Mesothelial cell of epicardium (in vitro differentiated cells): ENCODE data around the gene DRC1. TPM values are rescaled to one million over a fixed set of nuclear protein-coding genes. Genes with fewer than 3 reads are reported as not detected.
"Not testable (repeated sequence)": the region's sequence is repeated elsewhere in the genome, so short reads cannot be mapped to it uniquely, and the experiment has no call there.

Experiments used
- DNase-seq, 2 experiments: peaks; one replicate each; pipeline ENCODE4 v3.0.0; 2021; ENCODE audit warnings: low spot score in 2 of 2; ENCODE audit not compliant: unreplicated experiment in 2 of 2
- H3K27ac Mint-ChIP-seq: 2 replicates; pipeline ENCODE4 v1.8.0; 2021; ENCODE audit warnings: mixed read lengths
- H3K27me3 Mint-ChIP-seq: 2 replicates; pipeline ENCODE4 v1.8.0; 2021; ENCODE audit warnings: low read depth, mixed read lengths
- H3K36me3 Mint-ChIP-seq: 2 replicates; pipeline ENCODE4 v1.8.0; 2021; ENCODE audit warnings: mixed read lengths
- H3K4me1 Mint-ChIP-seq: 2 replicates; pipeline ENCODE4 v1.8.0; 2021; ENCODE audit warnings: mixed read lengths
- H3K4me3 Mint-ChIP-seq: 2 replicates; pipeline ENCODE4 v1.8.0; 2021; ENCODE audit warnings: mild to moderate bottlenecking, moderate library complexity, mixed read lengths
- H3K9me3 Mint-ChIP-seq: 2 replicates; pipeline ENCODE4 v1.8.0; 2021; ENCODE audit warnings: mixed read lengths
- total RNA-seq: library from RNA; stranded (reverse); gene quantifications from 3 replicates; pipeline ENCODE4 v1.2.1, GENCODE V29; 2021
- TF ChIP-seq, protein P1 (sequence below): fragments of 200-600 bp; sonication (generic); IDR thresholded peaks from one replicate; pipeline ENCODE4 v1.5.0; 2021; ENCODE audit warnings: antibody characterized with exemption; ENCODE audit not compliant: unreplicated experiment

Gene DRC1
- total RNA-seq, 1 donor from 2014 or later, result 0.22 TPM

DNA sequence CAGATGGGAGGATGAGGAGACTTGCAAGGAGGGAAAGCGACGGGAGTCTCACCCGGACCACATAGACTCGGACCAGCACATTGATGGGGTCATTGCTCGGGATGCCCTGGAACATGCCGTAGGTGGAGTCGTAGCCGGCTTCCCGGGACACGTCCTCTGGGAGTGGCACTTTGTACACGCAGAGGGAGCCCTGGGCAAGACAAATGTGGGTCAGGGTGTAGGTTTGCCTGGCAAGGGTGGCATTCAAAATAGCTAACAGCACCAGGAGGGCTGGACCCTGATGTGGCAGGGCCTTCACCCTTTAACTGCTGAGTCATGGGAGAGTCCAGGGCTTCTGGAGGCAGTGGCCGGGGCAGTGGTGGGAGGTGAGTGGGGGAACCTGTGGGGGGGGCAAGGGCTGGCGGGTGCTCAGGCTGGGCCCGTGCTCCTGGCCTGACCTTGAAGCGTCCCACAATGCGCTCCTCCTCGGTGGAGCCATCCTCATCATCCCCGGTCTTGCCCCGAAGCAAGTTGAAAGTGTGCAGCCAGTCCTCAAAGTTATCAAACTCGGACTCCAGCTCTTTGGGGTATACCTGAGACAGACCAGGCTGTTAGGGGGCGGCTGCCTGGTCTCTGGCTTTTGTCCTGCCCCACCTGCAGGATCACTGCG lies 65.1 kb downstream of the DRC1 start:
- peaks cover 8% of the 10 kb centered on the region for H3K9me3 Mint-ChIP-seq
- H3K36me3 Mint-ChIP-seq, result no peaks in the 10 kb centered on the region
- peaks cover 4% of the 10 kb centered on the region for H3K4me1 Mint-ChIP-seq
- H3K4me3 Mint-ChIP-seq, result no peak overlapping the region
- no peaks in the 10 kb centered on the region for H3K27me3 Mint-ChIP-seq
- DNase-seq, result no peak
- TF ChIP-seq, protein P1, sequence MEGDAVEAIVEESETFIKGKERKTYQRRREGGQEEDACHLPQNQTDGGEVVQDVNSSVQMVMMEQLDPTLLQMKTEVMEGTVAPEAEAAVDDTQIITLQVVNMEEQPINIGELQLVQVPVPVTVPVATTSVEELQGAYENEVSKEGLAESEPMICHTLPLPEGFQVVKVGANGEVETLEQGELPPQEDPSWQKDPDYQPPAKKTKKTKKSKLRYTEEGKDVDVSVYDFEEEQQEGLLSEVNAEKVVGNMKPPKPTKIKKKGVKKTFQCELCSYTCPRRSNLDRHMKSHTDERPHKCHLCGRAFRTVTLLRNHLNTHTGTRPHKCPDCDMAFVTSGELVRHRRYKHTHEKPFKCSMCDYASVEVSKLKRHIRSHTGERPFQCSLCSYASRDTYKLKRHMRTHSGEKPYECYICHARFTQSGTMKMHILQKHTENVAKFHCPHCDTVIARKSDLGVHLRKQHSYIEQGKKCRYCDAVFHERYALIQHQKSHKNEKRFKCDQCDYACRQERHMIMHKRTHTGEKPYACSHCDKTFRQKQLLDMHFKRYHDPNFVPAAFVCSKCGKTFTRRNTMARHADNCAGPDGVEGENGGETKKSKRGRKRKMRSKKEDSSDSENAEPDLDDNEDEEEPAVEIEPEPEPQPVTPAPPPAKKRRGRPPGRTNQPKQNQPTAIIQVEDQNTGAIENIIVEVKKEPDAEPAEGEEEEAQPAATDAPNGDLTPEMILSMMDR, result no peak
- no peak overlapping the region for H3K27ac Mint-ChIP-seq

DNA sequence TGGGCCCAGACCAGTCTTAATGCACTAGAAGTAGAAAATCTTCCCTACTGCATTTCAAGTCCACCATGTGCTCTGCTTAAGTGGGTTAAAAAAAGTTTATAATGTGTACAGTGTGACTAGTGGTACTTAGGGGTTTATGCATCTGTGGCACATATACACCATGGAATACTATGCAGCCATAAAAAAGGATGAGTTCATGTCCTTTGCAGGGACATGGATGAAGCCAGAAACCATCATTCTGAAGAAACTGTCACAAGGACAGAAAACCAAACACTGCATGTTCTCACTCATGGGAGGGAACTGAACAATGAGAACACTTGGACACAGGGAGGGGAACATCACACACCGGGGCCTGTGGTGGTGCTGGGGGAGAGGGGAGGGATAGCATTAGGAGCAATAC lies 66.8 kb downstream of the DRC1 start:
- H3K27ac Mint-ChIP-seq, H3K9me3 Mint-ChIP-seq, DNase-seq, H3K4me1 Mint-ChIP-seq, H3K36me3 Mint-ChIP-seq, H3K27me3 Mint-ChIP-seq, H3K4me3 Mint-ChIP-seq: not testable (repeated sequence)

DNA sequence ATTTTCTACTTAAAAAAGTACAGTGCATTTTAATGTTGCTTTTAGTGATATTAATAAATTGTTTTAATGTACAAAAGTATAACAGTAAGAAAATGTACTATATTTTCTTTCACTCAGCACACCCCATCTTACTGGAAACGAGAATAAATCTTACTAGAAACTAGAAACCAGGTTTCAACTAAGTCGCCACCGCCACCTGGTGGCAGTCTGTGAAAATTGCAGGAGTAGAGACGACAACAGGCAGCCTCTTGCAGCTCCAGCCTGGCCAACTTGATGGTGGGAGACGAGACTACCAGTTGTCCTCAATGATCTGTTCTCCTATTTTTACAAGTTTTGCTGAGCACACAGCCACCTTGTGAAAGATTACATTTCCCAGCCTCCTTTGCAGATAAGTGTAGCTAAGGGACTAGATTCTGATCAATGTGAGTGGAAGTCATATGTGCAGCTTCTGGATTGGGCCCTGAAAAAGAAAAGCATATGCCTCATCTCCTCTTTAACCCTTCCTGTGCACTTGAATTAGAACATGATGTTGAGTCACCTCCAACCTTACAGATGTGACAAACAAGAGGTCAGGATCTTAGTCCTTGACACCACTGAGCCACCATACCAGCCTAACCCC lies 67.5 kb downstream of the DRC1 start:
- DNase-seq, result no peak
- TF ChIP-seq, protein P1, result peak; percentile 85
- Mint-ChIP-seq H3K4me3 (no peak overlapping the region), H3K9me3 (peaks cover 8% of the 10 kb centered on the region), H3K4me1 (no peaks in the 10 kb centered on the region), H3K27ac (no peak overlapping the region), H3K27me3 (no peaks in the 10 kb centered on the region), H3K36me3 (no peaks in the 10 kb centered on the region)

DNA sequence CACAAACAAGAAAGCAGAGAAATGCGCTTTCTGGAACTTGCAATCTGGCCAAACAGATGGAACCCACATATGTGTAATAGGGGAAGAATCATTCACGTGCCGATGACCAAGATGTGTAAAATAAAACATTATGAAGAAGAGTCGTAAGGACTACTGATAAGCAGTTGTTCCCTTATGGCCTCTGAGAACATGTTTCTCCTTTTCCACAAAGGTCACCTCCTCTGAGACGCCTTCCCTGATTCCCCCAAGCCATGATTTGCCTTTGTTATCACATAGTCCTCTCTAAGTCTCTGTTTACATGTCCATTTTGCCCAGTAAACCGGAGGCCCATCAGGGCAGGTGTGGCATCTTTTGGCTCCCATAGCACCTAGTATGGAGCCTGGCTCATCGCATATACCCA lies 68.2 kb downstream of the DRC1 start:
- Mint-ChIP-seq H3K27me3 (no peaks in the 10 kb centered on the region), H3K27ac (no peak overlapping the region), H3K4me1 (no peaks in the 10 kb centered on the region), H3K4me3 (no peak overlapping the region), H3K36me3 (no peaks in the 10 kb centered on the region), H3K9me3 (peaks cover 8% of the 10 kb centered on the region)
- no peak for DNase-seq
- TF ChIP-seq, protein P1, result no peak

DNA sequence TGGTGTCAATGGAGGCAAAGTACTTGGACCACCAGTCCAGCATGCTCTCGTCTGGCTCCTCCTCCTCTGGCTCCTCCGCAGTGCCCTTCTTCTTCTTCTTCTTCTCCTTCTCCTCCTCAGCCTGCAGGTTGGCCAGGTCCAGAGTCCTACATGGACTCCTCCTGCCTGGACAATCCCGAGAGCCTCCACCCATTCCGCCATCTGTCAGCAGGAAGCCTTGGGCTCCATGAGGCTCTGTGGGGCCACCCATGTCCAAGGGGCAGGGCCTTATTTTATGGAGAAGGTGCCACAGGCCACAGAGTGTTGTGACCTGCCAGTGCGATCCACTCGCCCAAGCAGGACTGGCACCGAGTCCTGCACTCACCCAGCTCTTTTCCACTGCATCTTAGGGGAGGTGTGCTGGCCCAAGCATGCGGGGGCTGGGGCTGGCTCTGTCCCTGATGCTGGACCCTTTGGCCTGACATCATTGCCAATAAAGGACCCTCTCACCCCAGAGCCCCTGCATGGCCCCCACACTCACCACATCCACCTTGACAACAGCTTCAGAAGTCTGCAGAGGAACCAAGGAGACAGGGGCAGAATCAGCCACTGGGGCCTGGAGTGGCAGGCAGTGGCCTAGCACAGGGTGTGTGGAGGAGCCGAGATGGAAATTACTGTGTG lies 69.0 kb downstream of the DRC1 start:
- Mint-ChIP-seq H3K4me3 (no peak overlapping the region), H3K36me3 (no peaks in the 10 kb centered on the region), H3K9me3 (peaks cover 8% of the 10 kb centered on the region), H3K27ac (no peak overlapping the region), H3K4me1 (no peaks in the 10 kb centered on the region), H3K27me3 (no peaks in the 10 kb centered on the region)
- TF ChIP-seq, protein P1, result no peak
- no peak for DNase-seq

DNA sequence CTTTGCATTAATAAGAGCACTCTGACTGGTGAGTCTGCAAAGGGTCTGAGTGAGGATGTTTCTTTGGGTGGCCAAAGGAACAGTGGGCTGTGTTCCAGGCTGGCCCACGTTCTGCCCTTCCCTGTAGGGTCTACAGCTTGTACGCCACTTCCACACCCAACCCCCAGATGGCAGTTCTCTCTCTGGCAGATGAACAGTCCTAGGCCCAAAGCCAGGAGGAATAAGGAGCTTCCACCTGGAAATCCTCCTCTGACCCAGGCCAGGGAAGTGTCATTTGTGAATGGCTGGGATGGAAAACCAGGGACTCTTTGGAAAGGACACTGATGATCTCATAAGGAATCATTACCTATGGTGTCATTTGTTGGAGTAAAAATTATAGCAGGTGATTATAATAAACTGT lies 69.6 kb downstream of the DRC1 start:
- Mint-ChIP-seq H3K4me3 (no peak overlapping the region), H3K9me3 (peaks cover 8% of the 10 kb centered on the region), H3K27ac (no peak overlapping the region), H3K36me3 (no peaks in the 10 kb centered on the region), H3K27me3 (no peaks in the 10 kb centered on the region), H3K4me1 (no peaks in the 10 kb centered on the region)
- TF ChIP-seq, protein P1, result no peak
- DNase-seq, result no peak
